ENCODE data around the gene PALLD. TPM values are rescaled to one million over a fixed set of nuclear protein-coding genes. Genes with fewer than 3 reads are reported as not detected.

The PALLD gene
- total RNA-seq, 1 donor from 2014 or later, result 69.2 TPM

- TF ChIP-seq CTCF (IDR thresholded peaks at IDR 0.05; ENCODE audit: insufficient read depth, low read length, severe bottlenecking), result no peak
- H3K36me3 ChIP-seq (ENCODE audit: control insufficient read depth, insufficient read depth, low read length), result peaks cover 10% of the 10 kb centered on the region
- DNase-seq (ENCODE audit: low read depth), result no peak
- H3K4me3 ChIP-seq (ENCODE audit: low read depth, low read length), result no peak overlapping the region
- H3K27me3 ChIP-seq (ENCODE audit: control insufficient read depth, insufficient read depth, low read length), result no peaks in the 10 kb centered on the region
- no peak for FAIRE-seq
These were observed 380.9 kb downstream of the PALLD start for GRCh38 chr4:168877511-168878491.

GRCh38 chr4:168878623-168879022 lies 381.8 kb downstream of the PALLD start:
- FAIRE-seq (no peak), DNase-seq (ENCODE audit: low read depth) (no peak)
- Histone ChIP-seq H3K27me3 (ENCODE audit: control insufficient read depth, insufficient read depth, low read length) (no peaks in the 10 kb centered on the region), H3K36me3 (ENCODE audit: control insufficient read depth, insufficient read depth, low read length) (peaks cover 10% of the 10 kb centered on the region), H3K4me3 (ENCODE audit: low read depth, low read length) (no peak overlapping the region)
- no peak for TF ChIP-seq CTCF (IDR thresholded peaks at IDR 0.05; ENCODE audit: insufficient read depth, low read length, severe bottlenecking)

GRCh38 chr4:168879188-168879587 lies 382.3 kb downstream of the PALLD start:
- peaks cover 8% of the 10 kb centered on the region for H3K36me3 ChIP-seq (ENCODE audit: control insufficient read depth, insufficient read depth, low read length)
- DNase-seq (ENCODE audit: low read depth) (no peak), FAIRE-seq (no peak)
- no peak overlapping the region for H3K4me3 ChIP-seq (ENCODE audit: low read depth, low read length)
- TF ChIP-seq CTCF (IDR thresholded peaks at IDR 0.05; ENCODE audit: insufficient read depth, low read length, severe bottlenecking), result no peak
- H3K27me3 ChIP-seq (ENCODE audit: control insufficient read depth, insufficient read depth, low read length), result no peaks in the 10 kb centered on the region

- H3K27me3 ChIP-seq (ENCODE audit: control insufficient read depth, insufficient read depth, low read length), result no peaks in the 10 kb centered on the region
- H3K36me3 ChIP-seq (ENCODE audit: control insufficient read depth, insufficient read depth, low read length), result peaks cover 10% of the 10 kb centered on the region
- no peak overlapping the region for H3K4me3 ChIP-seq (ENCODE audit: low read depth, low read length)
- TF ChIP-seq CTCF (IDR thresholded peaks at IDR 0.05; ENCODE audit: insufficient read depth, low read length, severe bottlenecking), result no peak
- DNase-seq (ENCODE audit: low read depth) (no peak), FAIRE-seq (no peak)
These were observed 383.3 kb downstream of the PALLD start for GRCh38 chr4:168880072-168880675.

- Histone ChIP-seq H3K36me3 (ENCODE audit: control insufficient read depth, insufficient read depth, low read length) (peaks cover 10% of the 10 kb centered on the region), H3K27me3 (ENCODE audit: control insufficient read depth, insufficient read depth, low read length) (no peaks in the 10 kb centered on the region), H3K4me3 (ENCODE audit: low read depth, low read length) (no peak overlapping the region)
- FAIRE-seq, result no peak
- no peak for DNase-seq (ENCODE audit: low read depth)
- TF ChIP-seq CTCF (IDR thresholded peaks at IDR 0.05; ENCODE audit: insufficient read depth, low read length, severe bottlenecking), result no peak
These were observed 384.2 kb downstream of the PALLD start for GRCh38 chr4:168880811-168881595.
